Mucosa of descending colon (tissue), 3 donors: ENCODE measurements around the gene MICAL3. TPM values are rescaled to one million over a fixed set of nuclear protein-coding genes. Genes with fewer than 3 reads are reported as not detected.
"Not testable (repeated sequence)": the region's sequence is repeated elsewhere in the genome, so short reads cannot be mapped to it uniquely, and the experiment has no call there.

Experiments used
- ATAC-seq: fragments of 200-7000 bp; cut with Tn5 transposase; one replicate; pipeline ENCODE4 v1.9.1; 2020; ENCODE audit warnings: mild to moderate bottlenecking, moderate library complexity
- DNase-seq, 3 donors: peaks; one replicate each; pipeline ENCODE4 v3.0.0-alpha.2; 2020
- H3K36me3 ChIP-seq: fragments of 200-600 bp; one replicate; pipeline ENCODE4 v1.8.0; 2021; ENCODE audit warnings: low read depth, mild to moderate bottlenecking
- H3K4me1 ChIP-seq: fragments of 200-600 bp; one replicate; pipeline ENCODE4 v1.8.0; 2021; ENCODE audit warnings: low read depth, mild to moderate bottlenecking
- H3K4me3 ChIP-seq: fragments of 200-600 bp; one replicate; pipeline ENCODE4 v1.8.0; 2021; ENCODE audit warnings: mild to moderate bottlenecking
- H3K9me3 ChIP-seq: fragments of 200-600 bp; one replicate; pipeline ENCODE4 v1.8.0; 2021; ENCODE audit warnings: mild to moderate bottlenecking
- CTCF ChIP-seq: fragments of 200-600 bp; IDR thresholded peaks from one replicate; pipeline ENCODE4 v1.8.0; 2022; ENCODE audit warnings: antibody characterized with exemption, mild to moderate bottlenecking
- intact Hi-C, 2 donors: fragments of 100-400 bp; cut with DNase I in 1 of 2; cut with micrococcal nuclease in 1 of 2; formaldehyde crosslinking; loops; one replicate each; pipeline versions ENCODE4 v1.11.0 to v1.11.1; 2022; cut with DNase I, micrococcal nuclease
- total RNA-seq, 3 donors: library from RNA; stranded (reverse); fragmentation: NEBNext Ultra II Directional in 2 of 3; extraction: Animal tissue kit (Norgen Biotek cat#: 25700) in 2 of 3; gene quantifications; one replicate each; pipeline versions ENCODE4 v1.2.1 to v1.2.4, GENCODE V29; 2021 to 2023
- donor health status: DM: no; HTN: no; CAD: no; lungs with moderate emphysema.
- donor health status: DM: no; HTN: no; CAD: no.
- donor health status: DM: no; HTN: yes; CAD: no.

MICAL3 gene
- total RNA-seq, 3 donors from 2014 or later, result 75.8 to 135 (median 129) TPM

GRCh38 chr22:17882162-17882561 is 142.2 kb downstream of the MICAL3 start:
- H3K4me3 ChIP-seq, result no peak overlapping the region
- H3K9me3 ChIP-seq, result no peaks in the 10 kb centered on the region
- ATAC-seq (peak; percentile 57), DNase-seq (peak in 1 of 3 donors; percentile 23)
- peaks cover 8% of the 10 kb centered on the region for H3K36me3 ChIP-seq
- no peaks in the 10 kb centered on the region for H3K4me1 ChIP-seq
- intact Hi-C loops, result no loop called here
- no peak for TF ChIP-seq CTCF

- no peak for TF ChIP-seq CTCF
- intact Hi-C loops, result no loop called here
- DNase-seq, result peak in 1 of 3 donors; percentile 14
Observed at GRCh38 chr22:17881366-17881765, 143.0 kb downstream of the MICAL3 start.

GRCh38 chr22:17880468-17880867 is 143.9 kb downstream of the MICAL3 start:
- DNase-seq (peak in 1 of 3 donors; percentile 19), ATAC-seq (no peak)
- intact Hi-C loops, result no loop called here
- no peaks in the 10 kb centered on the region for H3K9me3 ChIP-seq
- no peak for TF ChIP-seq CTCF
- no peak overlapping the region for H3K4me3 ChIP-seq
- H3K36me3 ChIP-seq, result peaks cover 8% of the 10 kb centered on the region
- H3K4me1 ChIP-seq, result no peaks in the 10 kb centered on the region

More at GRCh38 chr22:17881366-17881765, 143.0 kb downstream of the MICAL3 start:
- Histone ChIP-seq H3K9me3 (no peaks in the 10 kb centered on the region), H3K4me3 (no peak overlapping the region), H3K4me1 (no peaks in the 10 kb centered on the region), H3K36me3 (peaks cover 8% of the 10 kb centered on the region)
- no peak for ATAC-seq

- ATAC-seq (no peak), DNase-seq (peak in 1 of 3 donors; percentile 9)
- Histone ChIP-seq H3K36me3 (peaks cover 8% of the 10 kb centered on the region), H3K4me3 (no peak overlapping the region), H3K4me1 (no peaks in the 10 kb centered on the region), H3K9me3 (no peaks in the 10 kb centered on the region)
- TF ChIP-seq CTCF, result no peak
- intact Hi-C loops, result no loop called here
Observed at GRCh38 chr22:17880020-17880419, 144.3 kb downstream of the MICAL3 start.

GRCh38 chr22:17878941-17879340 is 145.4 kb downstream of the MICAL3 start:
- ATAC-seq (no peak), DNase-seq (peak in 1 of 3 donors; percentile 6)
- TF ChIP-seq CTCF, result no peak
- Histone ChIP-seq H3K9me3 (no peaks in the 10 kb centered on the region), H3K36me3 (peaks cover 8% of the 10 kb centered on the region), H3K4me3 (no peak overlapping the region), H3K4me1 (no peaks in the 10 kb centered on the region)
- intact Hi-C loops, result no loop called here

- ATAC-seq (no peak), DNase-seq (peak in 1 of 3 donors; percentile 16)
- Histone ChIP-seq H3K36me3 (peaks cover 8% of the 10 kb centered on the region), H3K4me1 (no peaks in the 10 kb centered on the region), H3K4me3 (no peak overlapping the region), H3K9me3 (no peaks in the 10 kb centered on the region)
- intact Hi-C loops, result no loop called here
- no peak for TF ChIP-seq CTCF
Observed at GRCh38 chr22:17878186-17878694, 146.1 kb downstream of the MICAL3 start.

GRCh38 chr22:17876878-17877855 is 147.2 kb downstream of the MICAL3 start:
- H3K4me1 ChIP-seq, H3K4me3 ChIP-seq, ATAC-seq, H3K9me3 ChIP-seq, DNase-seq, H3K36me3 ChIP-seq, intact Hi-C loops: not testable (repeated sequence)
